Measurements from ENCODE around the gene MAP3K21. TPM values are rescaled to one million over a fixed set of nuclear protein-coding genes. Genes with fewer than 3 reads are reported as not detected.

The MAP3K21 gene
- total and polyA plus RNA-seq, 5 donors from 2014 or later = 0.13 to 0.30 (median 0.22) TPM; not detected in 1

Other genes with a start within 250 kb of the MAP3K21 start
- 42.3 TPM for gene PCNX2, start 32.0 kb upstream of the MAP3K21 start, total RNA-seq
- gene PCNX2, start 32.0 kb upstream of the MAP3K21 start, polyA plus RNA-seq = 1 to 10 TPM; 1.6 to 4.2 (median 2.4) TPM